ENCODE results near the gene NCDN. TPM values are rescaled to one million over a fixed set of nuclear protein-coding genes. Genes with fewer than 3 reads are reported as not detected.

Gene NCDN
- total RNA-seq, 1 donor from 2014 or later: 21.6 TPM

- Mint-ChIP-seq H3K4me1 (ENCODE audit: unreplicated experiment) (peaks cover 24% of the 10 kb centered on the region), H3K27ac (ENCODE audit: unreplicated experiment) (no peak overlapping the region), H3K36me3 (ENCODE audit: low read depth, unreplicated experiment) (peaks cover 19% of the 10 kb centered on the region), H3K27me3 (ENCODE audit: unreplicated experiment) (peaks cover 3% of the 10 kb centered on the region), H3K4me3 (ENCODE audit: unreplicated experiment) (no peak overlapping the region), H3K9me3 (ENCODE audit: unreplicated experiment) (no peaks in the 10 kb centered on the region)
- TF ChIP-seq, protein P1, sequence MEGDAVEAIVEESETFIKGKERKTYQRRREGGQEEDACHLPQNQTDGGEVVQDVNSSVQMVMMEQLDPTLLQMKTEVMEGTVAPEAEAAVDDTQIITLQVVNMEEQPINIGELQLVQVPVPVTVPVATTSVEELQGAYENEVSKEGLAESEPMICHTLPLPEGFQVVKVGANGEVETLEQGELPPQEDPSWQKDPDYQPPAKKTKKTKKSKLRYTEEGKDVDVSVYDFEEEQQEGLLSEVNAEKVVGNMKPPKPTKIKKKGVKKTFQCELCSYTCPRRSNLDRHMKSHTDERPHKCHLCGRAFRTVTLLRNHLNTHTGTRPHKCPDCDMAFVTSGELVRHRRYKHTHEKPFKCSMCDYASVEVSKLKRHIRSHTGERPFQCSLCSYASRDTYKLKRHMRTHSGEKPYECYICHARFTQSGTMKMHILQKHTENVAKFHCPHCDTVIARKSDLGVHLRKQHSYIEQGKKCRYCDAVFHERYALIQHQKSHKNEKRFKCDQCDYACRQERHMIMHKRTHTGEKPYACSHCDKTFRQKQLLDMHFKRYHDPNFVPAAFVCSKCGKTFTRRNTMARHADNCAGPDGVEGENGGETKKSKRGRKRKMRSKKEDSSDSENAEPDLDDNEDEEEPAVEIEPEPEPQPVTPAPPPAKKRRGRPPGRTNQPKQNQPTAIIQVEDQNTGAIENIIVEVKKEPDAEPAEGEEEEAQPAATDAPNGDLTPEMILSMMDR (IDR thresholded peaks at IDR 0.05; ENCODE audit: unreplicated experiment): no peak
- DNase-seq (ENCODE audit: low spot score): no peak
Measured at GRCh38 chr1:35553851-35554250, 3.7 kb upstream of the NCDN start.

DNA sequence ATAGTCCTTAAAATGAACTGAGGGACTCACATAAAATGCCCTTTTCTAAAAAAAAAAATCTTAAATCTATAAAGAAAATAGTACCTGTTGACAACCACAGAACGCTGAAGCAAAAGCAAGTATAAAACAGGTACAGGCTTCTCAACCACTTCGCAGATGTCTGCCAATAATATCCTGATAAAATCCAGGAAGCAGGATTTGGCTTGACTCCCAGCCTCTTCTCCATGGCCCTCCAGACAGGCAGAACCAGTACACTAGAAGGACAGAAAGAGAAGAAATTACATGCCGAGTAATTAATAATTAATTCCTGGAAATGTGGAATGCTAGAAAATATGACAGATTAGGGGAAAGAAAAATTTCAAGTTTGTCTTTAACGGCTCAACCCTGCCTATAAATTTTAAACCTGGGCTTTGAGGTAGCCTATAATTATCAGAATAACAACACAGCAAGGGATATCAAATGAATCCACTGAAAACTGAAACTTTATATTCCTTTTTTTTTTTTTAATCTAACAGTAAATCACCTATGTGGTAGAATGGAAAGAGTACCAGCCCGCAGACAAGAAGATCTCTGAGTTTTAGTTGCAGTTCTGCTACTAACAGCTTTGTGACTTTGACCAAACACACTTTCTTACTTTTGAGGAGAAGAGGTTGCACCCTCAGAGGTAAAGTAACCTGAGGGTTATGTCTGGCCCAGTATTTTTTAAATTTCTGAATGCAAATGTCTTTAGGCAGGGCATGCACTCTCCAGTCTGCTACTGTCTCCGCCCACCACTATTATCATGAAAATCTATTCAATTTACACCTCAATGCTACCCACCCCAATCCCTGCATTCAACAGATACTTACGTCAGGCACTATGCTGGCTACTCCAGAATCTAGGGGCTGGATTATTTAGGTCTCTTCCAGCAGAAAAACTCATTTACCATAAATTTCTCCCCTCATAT lies 3.1 kb upstream of the NCDN start:
- TF ChIP-seq, protein P1 (IDR thresholded peaks at IDR 0.05; ENCODE audit: unreplicated experiment): no peak
- no peak for DNase-seq (ENCODE audit: low spot score)
- H3K27ac Mint-ChIP-seq (ENCODE audit: unreplicated experiment): peak overlapping the region; percentile 54
- H3K4me3 Mint-ChIP-seq (ENCODE audit: unreplicated experiment): no peak overlapping the region
- H3K9me3 Mint-ChIP-seq (ENCODE audit: unreplicated experiment): no peaks in the 10 kb centered on the region
- peaks cover 15% of the 10 kb centered on the region for H3K36me3 Mint-ChIP-seq (ENCODE audit: low read depth, unreplicated experiment)
- H3K27me3 Mint-ChIP-seq (ENCODE audit: unreplicated experiment): peaks cover 5% of the 10 kb centered on the region
- H3K4me1 Mint-ChIP-seq (ENCODE audit: unreplicated experiment): peaks cover 24% of the 10 kb centered on the region

- DNase-seq (ENCODE audit: low spot score): no peak
- H3K36me3 Mint-ChIP-seq (ENCODE audit: low read depth, unreplicated experiment): peaks cover 13% of the 10 kb centered on the region
- peaks cover 24% of the 10 kb centered on the region for H3K4me1 Mint-ChIP-seq (ENCODE audit: unreplicated experiment)
- no peak overlapping the region for H3K27ac Mint-ChIP-seq (ENCODE audit: unreplicated experiment)
- H3K4me3 Mint-ChIP-seq (ENCODE audit: unreplicated experiment): peak overlapping the region; percentile 53
- peaks cover 9% of the 10 kb centered on the region for H3K27me3 Mint-ChIP-seq (ENCODE audit: unreplicated experiment)
- TF ChIP-seq, protein P1 (IDR thresholded peaks at IDR 0.05; ENCODE audit: unreplicated experiment): no peak
- H3K9me3 Mint-ChIP-seq (ENCODE audit: unreplicated experiment): no peaks in the 10 kb centered on the region
Measured at GRCh38 chr1:35555212-35555584, 2.4 kb upstream of the NCDN start.

DNA sequence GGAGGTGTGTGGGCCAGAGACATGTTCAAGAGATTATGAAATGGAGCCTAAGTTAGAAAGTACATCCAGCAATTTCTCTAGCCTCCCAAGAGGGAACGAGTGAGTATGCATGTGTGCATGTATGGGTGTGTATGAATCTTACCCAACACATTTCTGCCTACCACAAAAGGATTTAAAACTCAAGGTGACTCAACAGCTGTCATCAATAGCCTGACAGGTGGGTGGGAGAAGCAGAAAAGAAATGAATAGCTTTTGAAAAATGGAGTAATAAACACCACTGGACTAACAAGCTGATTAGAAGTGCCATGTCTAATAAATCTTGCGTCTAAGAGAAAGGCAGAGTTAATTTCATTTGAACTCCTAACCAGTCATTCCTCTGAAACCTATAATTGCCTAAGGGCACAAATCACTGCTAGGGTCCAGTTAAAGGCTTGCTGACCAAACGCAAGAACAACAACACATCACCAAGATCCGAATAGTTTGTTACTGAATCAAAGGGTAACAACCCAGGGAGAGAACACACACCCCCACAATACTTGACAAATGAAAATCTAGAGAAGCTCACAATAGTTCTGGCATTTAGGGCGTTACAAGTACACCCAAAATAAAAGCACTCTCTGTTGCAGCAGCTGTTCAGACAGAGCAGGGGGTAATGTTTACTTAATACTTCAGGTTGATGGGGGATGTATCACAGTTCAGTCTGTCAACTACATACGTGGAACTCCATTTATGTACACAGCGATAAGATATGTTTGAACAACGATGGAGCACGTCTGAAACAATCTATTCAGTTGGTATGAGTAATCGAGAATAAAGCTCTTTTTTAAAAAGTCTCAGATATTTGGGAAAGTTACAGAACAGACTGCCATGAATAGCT lies 1.8 kb upstream of the NCDN start:
- Mint-ChIP-seq H3K27ac (ENCODE audit: unreplicated experiment) (peak overlapping the region; percentile 48), H3K4me1 (ENCODE audit: unreplicated experiment) (peaks cover 24% of the 10 kb centered on the region), H3K9me3 (ENCODE audit: unreplicated experiment) (no peaks in the 10 kb centered on the region), H3K4me3 (ENCODE audit: unreplicated experiment) (peak overlapping the region; percentile 94), H3K27me3 (ENCODE audit: unreplicated experiment) (peaks cover 11% of the 10 kb centered on the region), H3K36me3 (ENCODE audit: low read depth, unreplicated experiment) (peaks cover 13% of the 10 kb centered on the region)
- DNase-seq (ENCODE audit: low spot score): no peak
- TF ChIP-seq, protein P1 (IDR thresholded peaks at IDR 0.05; ENCODE audit: unreplicated experiment): no peak

Measured in endothelial cell (in vitro differentiated cells).